Measurements from ENCODE around the gene CER1. TPM values are rescaled to one million over a fixed set of nuclear protein-coding genes. Genes with fewer than 3 reads are reported as not detected.

CER1 gene
- total and polyA plus RNA-seq, 2 donors (not counting 3 experiments of a cell fraction or from before 2014, with no cell fraction given): 0.06 TPM; not detected in 1

- Histone ChIP-seq H3K4me2 (ENCODE audit: insufficient read depth, low read length) (peak overlapping the region; percentile 78), H3K4me3 (replicated peaks in 1 of 3; ENCODE audit: insufficient read depth in 1 of 3, low read depth in 1 of 3, low read length in 3 of 3) (peak overlapping the region in 1 of 3 experiments; percentile 40), H3K36me3 (ENCODE audit: control insufficient read depth in 2 of 2, extremely low read depth in 1 of 2, insufficient read depth in 2 of 2, low read length in 2 of 2) (peaks cover 0 to 5% of the 10 kb centered on the region in 2 experiments), H3K27ac (ENCODE audit: insufficient read depth, low read depth, low read length) (peak overlapping the region; percentile 93), H3K4me1 (ENCODE audit: control insufficient read depth, extremely low read depth, insufficient read depth, low read length) (peaks cover 27% of the 10 kb centered on the region), H2AFZ (ENCODE audit: low read depth, low read length) (no peak overlapping the region), H4K20me1 (replicated peaks; ENCODE audit: control insufficient read depth, extremely low read depth, insufficient read depth, low read length) (no peaks in the 10 kb centered on the region), H3K9me3 (replicated peaks; ENCODE audit: control insufficient read depth, insufficient read depth, low read length) (no peaks in the 10 kb centered on the region), H3K79me2 (ENCODE audit: control insufficient read depth, insufficient read depth, low read length) (peaks cover 20% of the 10 kb centered on the region), H3K27me3 (ENCODE audit: control insufficient read depth in 2 of 2, insufficient read depth in 2 of 2, low read length in 2 of 2) (no peaks in the 10 kb centered on the region), H3K9me1 (replicated peaks; ENCODE audit: control insufficient read depth, extremely low read depth, insufficient read depth, low read length) (no peaks in the 10 kb centered on the region), H3K9ac (replicated peaks; ENCODE audit: extremely low read depth, insufficient read depth, low read length) (peak overlapping the region; percentile 55)
- dilution Hi-C loops (cut with MboI; ENCODE audit: extremely low pct_ligation_motif_present, low sequenced_read_pairs): no loop called here
- DNase-seq (ENCODE audit: low read depth, low spot score) (peak; percentile 82), FAIRE-seq (peak; percentile 46)
- POLR2A ChIA-PET: no interaction called here
- no TSS peak for BruUV-seq (replicated peaks)
- CTCF ChIA-PET: interaction anchor here (0.9 to 1.7 kb wide), 5 partner anchors 9 to 98 kb away, joined by 3 to 8 read pairs (median 4); partner anchors contain the start of gene ZDHHC21
- intact Hi-C loops (cut with micrococcal nuclease): loop anchor here (1.0 to 5.0 kb wide), 2 partner anchors 21 to 82 kb away; no protein-coding TSS in a partner anchor
- TF ChIP-seq FOS (IDR thresholded peaks at IDR 0.05; ENCODE audit: borderline replicate concordance, insufficient read depth, low read length): peak; percentile 79
- TF ChIP-seq, protein P1, sequence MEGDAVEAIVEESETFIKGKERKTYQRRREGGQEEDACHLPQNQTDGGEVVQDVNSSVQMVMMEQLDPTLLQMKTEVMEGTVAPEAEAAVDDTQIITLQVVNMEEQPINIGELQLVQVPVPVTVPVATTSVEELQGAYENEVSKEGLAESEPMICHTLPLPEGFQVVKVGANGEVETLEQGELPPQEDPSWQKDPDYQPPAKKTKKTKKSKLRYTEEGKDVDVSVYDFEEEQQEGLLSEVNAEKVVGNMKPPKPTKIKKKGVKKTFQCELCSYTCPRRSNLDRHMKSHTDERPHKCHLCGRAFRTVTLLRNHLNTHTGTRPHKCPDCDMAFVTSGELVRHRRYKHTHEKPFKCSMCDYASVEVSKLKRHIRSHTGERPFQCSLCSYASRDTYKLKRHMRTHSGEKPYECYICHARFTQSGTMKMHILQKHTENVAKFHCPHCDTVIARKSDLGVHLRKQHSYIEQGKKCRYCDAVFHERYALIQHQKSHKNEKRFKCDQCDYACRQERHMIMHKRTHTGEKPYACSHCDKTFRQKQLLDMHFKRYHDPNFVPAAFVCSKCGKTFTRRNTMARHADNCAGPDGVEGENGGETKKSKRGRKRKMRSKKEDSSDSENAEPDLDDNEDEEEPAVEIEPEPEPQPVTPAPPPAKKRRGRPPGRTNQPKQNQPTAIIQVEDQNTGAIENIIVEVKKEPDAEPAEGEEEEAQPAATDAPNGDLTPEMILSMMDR (IDR thresholded peaks at IDR 0.05; ENCODE audit: extremely low read depth in 1 of 2, insufficient read depth in 1 of 2, low read depth in 1 of 2, low read length in 2 of 2): no peak
- TF ChIP-seq GATA2 (IDR thresholded peaks at IDR 0.05; ENCODE audit: insufficient read depth, insufficient read length, low read depth, low read length): peak; percentile 54
- TF ChIP-seq MYC (IDR thresholded peaks at IDR 0.05; ENCODE audit: low read depth, low read length): no peak
- no peak for TF ChIP-seq POLR2A (IDR thresholded peaks at IDR 0.05; ENCODE audit: low read depth, low read length)
- TF ChIP-seq EZH2 (IDR thresholded peaks at IDR 0.05; ENCODE audit: borderline replicate concordance, low read depth, low read length, severe bottlenecking): no peak
- TF ChIP-seq, protein P2, sequence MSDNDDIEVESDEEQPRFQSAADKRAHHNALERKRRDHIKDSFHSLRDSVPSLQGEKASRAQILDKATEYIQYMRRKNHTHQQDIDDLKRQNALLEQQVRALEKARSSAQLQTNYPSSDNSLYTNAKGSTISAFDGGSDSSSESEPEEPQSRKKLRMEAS (IDR thresholded peaks at IDR 0.05; ENCODE audit: insufficient read depth, insufficient read length): no peak
- peak; percentile 91 for TF ChIP-seq JUN (IDR thresholded peaks at IDR 0.05; ENCODE audit: borderline replicate concordance, insufficient read depth, insufficient read length, low read depth)
- no peak for TF ChIP-seq POLR2AphosphoS5 (IDR thresholded peaks at IDR 0.05; ENCODE audit: insufficient read depth, low read depth, low read length)
These were observed 51.8 kb downstream of the CER1 start for GRCh38 chr9:14670718-14671117.

Other genes with a start within 250 kb of the CER1 start
- 21.0 and 25.9 TPM in 2 replicates for gene ZDHHC21, start 29.3 kb downstream of the CER1 start, total RNA-seq
- 5.2 and 7.2 TPM in 2 replicates for gene ZDHHC21, start 29.3 kb downstream of the CER1 start, polyA plus RNA-seq
- 0.14 and 0.29 TPM in 2 replicates for gene FREM1, start 187.7 kb upstream of the CER1 start, total RNA-seq
- 0.10 and 0.21 TPM in 2 replicates for gene FREM1, start 187.7 kb upstream of the CER1 start, polyA plus RNA-seq

Measured in endothelial cell of umbilical vein (primary cell).